GM20000 (cell line): ENCODE results near the gene ADORA1.

ENCODE experiments used
- DNase-seq: peaks from one replicate; pipeline ENCODE4 v3.0.0; 2012; ENCODE audit warnings: low spot score
- CTCF ChIP-seq: IDR thresholded peaks from 2 replicates; pipeline ENCODE4 v1.5.1; 2012; ENCODE audit warnings: mild to moderate bottlenecking, control low read depth; ENCODE audit errors: extremely low read depth, missing control alignments

Gene ADORA1

GRCh38 chr1:203145321-203146041 is 18.0 kb downstream of the ADORA1 start:
- TF ChIP-seq CTCF, result no peak
- no peak for DNase-seq

GRCh38 chr1:203146042-203146369 is 18.5 kb downstream of the ADORA1 start:
- no peak for DNase-seq
- TF ChIP-seq CTCF, result no peak

- no peak for TF ChIP-seq CTCF
- DNase-seq, result no peak
Measured at GRCh38 chr1:203146537-203146936, 19.0 kb downstream of the ADORA1 start.

GRCh38 chr1:203147376-203147775 is 19.9 kb downstream of the ADORA1 start:
- TF ChIP-seq CTCF, result no peak
- DNase-seq, result no peak

GRCh38 chr1:203148127-203148526 is 20.6 kb downstream of the ADORA1 start:
- peak; percentile 8 for TF ChIP-seq CTCF
- no peak for DNase-seq

GRCh38 chr1:203148579-203148978 is 21.1 kb downstream of the ADORA1 start:
- no peak for TF ChIP-seq CTCF
- no peak for DNase-seq

- TF ChIP-seq CTCF, result no peak
Measured at GRCh38 chr1:203149188-203149840, 21.8 kb downstream of the ADORA1 start.

More at GRCh38 chr1:203149188-203149840, 21.8 kb downstream of the ADORA1 start:
- no peak for DNase-seq
